Endothelial cell of umbilical vein (primary cell): ENCODE results near the gene WDR77. TPM values are rescaled to one million over a fixed set of nuclear protein-coding genes. Genes with fewer than 3 reads are reported as not detected.

Experiments
- BruUV-seq: library from RNA; stranded (reverse); fragments of 400-500 nt; replicated peaks from 2 replicates; lab custom pipeline; 2021; lab: Mats Ljungman, UMichigan
- CTCF ChIA-PET: fragments of 300-600, 350-600 bp; sonication (Branson Sonifier 250); formaldehyde crosslinking; loops from one replicate; lab custom pipeline; 2021; ENCODE audit warnings: antibody characterized with exemption, inconsistent platforms; lab: Charles Lee
- POLR2A ChIA-PET: fragments of 300-600, 350-600 bp; sonication (Branson Sonifier 250); formaldehyde crosslinking; loops from one replicate; lab custom pipeline; 2021; ENCODE audit warnings: antibody characterized with exemption, inconsistent platforms; lab: Charles Lee
- DNase-seq: peaks from one replicate; pipeline ENCODE4 v3.0.0-alpha.2; 2011; ENCODE audit warnings: low read depth, low spot score
- FAIRE-seq: peaks from 2 replicates; lab custom pipeline; 2011; peaks lifted over from hg19 to GRCh38; lab: Jason Lieb, UNC
- H2AFZ ChIP-seq: 2 replicates; pipeline ENCODE4 v1.6.0; 2012; ENCODE audit warnings: low read depth, low read length, control low read depth, inconsistent platforms
- H3K27ac ChIP-seq: 2 replicates; pipeline ENCODE4 v1.5.1; 2011; ENCODE audit warnings: low read depth, mild to moderate bottlenecking, control low read depth, low read length, moderate library complexity; ENCODE audit not compliant: insufficient read depth
- H3K27me3 ChIP-seq, 2 experiments: 2 replicates each; pipeline versions ENCODE4 v1.6.0 to v1.6.1; 2011; ENCODE audit warnings: low read length in 2 of 2, mixed read lengths in 1 of 2; ENCODE audit not compliant: control insufficient read depth in 2 of 2, insufficient read depth in 2 of 2
- H3K36me3 ChIP-seq, 2 experiments: 2 replicates in 1 of 2; 3 replicates in 1 of 2; pipeline ENCODE4 v1.5.1; 2011; ENCODE audit warnings: low read length in 2 of 2, mild to moderate bottlenecking in 1 of 2, moderate library complexity in 1 of 2; ENCODE audit not compliant: control insufficient read depth in 2 of 2, insufficient read depth in 2 of 2; ENCODE audit errors: extremely low read depth in 1 of 2
- H3K4me1 ChIP-seq: 3 replicates; pipeline ENCODE4 v1.5.1; 2011; ENCODE audit warnings: mild to moderate bottlenecking, low read length; ENCODE audit not compliant: control insufficient read depth, insufficient read depth; ENCODE audit errors: extremely low read depth
- H3K4me2 ChIP-seq: 2 replicates; pipeline ENCODE4 v1.6.1; 2011; ENCODE audit warnings: low read length, control low read depth, mixed read lengths; ENCODE audit not compliant: insufficient read depth
- H3K4me3 ChIP-seq, 3 experiments: fragments of 200-600 bp in 1 of 3; sonication (generic), shearing (Covaris generic) in 1 of 3; replicated peaks in 1 of 3; 2 replicates each; pipeline ENCODE4 v1.5.1; 2011 to 2016; ENCODE audit warnings: control low read depth in 3 of 3, low read length in 3 of 3, mild to moderate bottlenecking in 2 of 3, inconsistent platforms in 1 of 3, low read depth in 1 of 3, moderate library complexity in 1 of 3; ENCODE audit not compliant: insufficient read depth in 1 of 3
- H3K79me2 ChIP-seq: 2 replicates; pipeline ENCODE4 v1.6.0; 2012; ENCODE audit warnings: low read length, inconsistent platforms; ENCODE audit not compliant: control insufficient read depth, insufficient read depth
- H3K9ac ChIP-seq: replicated peaks from 2 replicates; pipeline ENCODE3; 2011; ENCODE audit warnings: low read length, control low read depth; ENCODE audit not compliant: insufficient read depth; ENCODE audit errors: extremely low read depth
- H3K9me1 ChIP-seq: replicated peaks from 3 replicates; pipeline ENCODE4 v1.6.0; 2011; ENCODE audit warnings: mild to moderate bottlenecking, low read length; ENCODE audit not compliant: control insufficient read depth, insufficient read depth; ENCODE audit errors: extremely low read depth
- H3K9me3 ChIP-seq: replicated peaks from 2 replicates; pipeline ENCODE4 v1.5.1; 2012; ENCODE audit warnings: low read length, inconsistent platforms; ENCODE audit not compliant: control insufficient read depth, insufficient read depth
- H4K20me1 ChIP-seq: replicated peaks from 2 replicates; pipeline ENCODE3; 2011; ENCODE audit warnings: mild to moderate bottlenecking, low read length; ENCODE audit not compliant: control insufficient read depth, insufficient read depth; ENCODE audit errors: extremely low read depth
- EZH2 ChIP-seq: IDR thresholded peaks from 2 replicates; pipeline ENCODE4 v1.6.1; 2012; ENCODE audit warnings: borderline replicate concordance, low read depth, mild to moderate bottlenecking, moderate library complexity, low read length, inconsistent platforms; ENCODE audit not compliant: severe bottlenecking
- FOS ChIP-seq: IDR thresholded peaks from 2 replicates; pipeline ENCODE4 v1.6.1; 2011; ENCODE audit warnings: mild to moderate bottlenecking, low read length, moderate library complexity, borderline replicate concordance; ENCODE audit not compliant: insufficient read depth
- GATA2 ChIP-seq: IDR thresholded peaks from 2 replicates; pipeline ENCODE4 v1.7.0; 2011; ENCODE audit warnings: low read depth, mild to moderate bottlenecking, moderate library complexity, mixed read lengths, low read length; ENCODE audit not compliant: insufficient read length, insufficient read depth
- JUN ChIP-seq: IDR thresholded peaks from 2 replicates; pipeline ENCODE4 v1.6.1; 2011; ENCODE audit warnings: borderline replicate concordance, low read depth; ENCODE audit not compliant: insufficient read length, insufficient read depth
- MYC ChIP-seq: IDR thresholded peaks from one replicate; pipeline ENCODE4 v1.6.1; 2011; ENCODE audit warnings: mild to moderate bottlenecking, low read depth, low read length
- POLR2A ChIP-seq: IDR thresholded peaks from 2 replicates; pipeline ENCODE4 v1.6.1; 2012; ENCODE audit warnings: low read depth, mild to moderate bottlenecking, control low read depth, low read length
- POLR2AphosphoS5 ChIP-seq: IDR thresholded peaks from 2 replicates; pipeline ENCODE4 v1.6.1; 2012; ENCODE audit warnings: low read depth, mild to moderate bottlenecking, control low read depth, low read length, moderate library complexity; ENCODE audit not compliant: insufficient read depth
- dilution Hi-C: fragments of 300-500 bp; cut with MboI; formaldehyde crosslinking; loops from one replicate; pipeline ENCODE4 v1.15.0; 2019; ENCODE audit warnings: low sequenced_read_pairs; ENCODE audit not compliant: extremely low pct_ligation_motif_present
- intact Hi-C: fragments of 100-400 bp; cut with micrococcal nuclease; formaldehyde crosslinking; loops from one replicate; pipeline ENCODE4 v1.10.0; 2022
- polyA plus RNA-seq, 4 experiments: library from polyadenylated mRNA; depleted of rRNA in 3 of 4; stranded (reverse) in 3 of 4; unstranded in 1 of 4; fragments of >200 nt; gene quantifications; 2 replicates each; pipeline versions ENCODE4 v1.2.1 to v1.2.3, GENCODE V29; 2011 to 2012; ENCODE audit warnings: missing spikeins in 1 of 4
- total RNA-seq: library from RNA; stranded (reverse); gene quantifications from 2 replicates; pipeline ENCODE4 v1.2.3, GENCODE V29; 2021
- TF ChIP-seq, protein P1 (sequence below): IDR thresholded peaks from 2 replicates; pipeline ENCODE4 v1.6.1; 2011; ENCODE audit not compliant: insufficient read depth, insufficient read length
- TF ChIP-seq, protein P2 (sequence below), 2 donors: IDR thresholded peaks; 1 replicate in 1 of 2; 2 replicates in 1 of 2; pipeline ENCODE4 v1.5.1; 2011; ENCODE audit warnings: low read length in 2 of 2, mild to moderate bottlenecking in 2 of 2, moderate library complexity in 2 of 2, control low read depth in 1 of 2, inconsistent platforms in 1 of 2, low read depth in 1 of 2; ENCODE audit not compliant: insufficient read depth in 1 of 2; ENCODE audit errors: extremely low read depth in 1 of 2

WDR77 gene
- total and polyA plus RNA-seq, 2 donors (not counting 3 experiments of a cell fraction or from before 2014, with no cell fraction given), result 41.3 to 116 TPM

- DNase-seq (no peak), FAIRE-seq (no peak)
- H3K27ac ChIP-seq, result no peak overlapping the region
- no peaks in the 10 kb centered on the region for H3K9me1 ChIP-seq
- peaks cover 14 to 26% of the 10 kb centered on the region in 2 experiments for H3K36me3 ChIP-seq
- no peak overlapping the region for H3K9ac ChIP-seq
- peaks cover 18% of the 10 kb centered on the region for H3K79me2 ChIP-seq
- peaks cover 5% of the 10 kb centered on the region for H3K4me1 ChIP-seq
- no TSS peak for BruUV-seq
- no peak overlapping the region for H2AFZ ChIP-seq
- POLR2A ChIA-PET, result no interaction called here
- no peak overlapping the region for H3K4me2 ChIP-seq
- no peaks in the 10 kb centered on the region for H3K27me3 ChIP-seq
- H3K9me3 ChIP-seq, result no peaks in the 10 kb centered on the region
- no peaks in the 10 kb centered on the region for H4K20me1 ChIP-seq
- no peak for TF ChIP-seq JUN
- TF ChIP-seq, protein P1, sequence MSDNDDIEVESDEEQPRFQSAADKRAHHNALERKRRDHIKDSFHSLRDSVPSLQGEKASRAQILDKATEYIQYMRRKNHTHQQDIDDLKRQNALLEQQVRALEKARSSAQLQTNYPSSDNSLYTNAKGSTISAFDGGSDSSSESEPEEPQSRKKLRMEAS, result no peak
- TF ChIP-seq FOS, result no peak
- no peak for TF ChIP-seq POLR2A
- no peak for TF ChIP-seq EZH2
- no peak for TF ChIP-seq MYC
- no peak for TF ChIP-seq GATA2
- TF ChIP-seq, protein P2, sequence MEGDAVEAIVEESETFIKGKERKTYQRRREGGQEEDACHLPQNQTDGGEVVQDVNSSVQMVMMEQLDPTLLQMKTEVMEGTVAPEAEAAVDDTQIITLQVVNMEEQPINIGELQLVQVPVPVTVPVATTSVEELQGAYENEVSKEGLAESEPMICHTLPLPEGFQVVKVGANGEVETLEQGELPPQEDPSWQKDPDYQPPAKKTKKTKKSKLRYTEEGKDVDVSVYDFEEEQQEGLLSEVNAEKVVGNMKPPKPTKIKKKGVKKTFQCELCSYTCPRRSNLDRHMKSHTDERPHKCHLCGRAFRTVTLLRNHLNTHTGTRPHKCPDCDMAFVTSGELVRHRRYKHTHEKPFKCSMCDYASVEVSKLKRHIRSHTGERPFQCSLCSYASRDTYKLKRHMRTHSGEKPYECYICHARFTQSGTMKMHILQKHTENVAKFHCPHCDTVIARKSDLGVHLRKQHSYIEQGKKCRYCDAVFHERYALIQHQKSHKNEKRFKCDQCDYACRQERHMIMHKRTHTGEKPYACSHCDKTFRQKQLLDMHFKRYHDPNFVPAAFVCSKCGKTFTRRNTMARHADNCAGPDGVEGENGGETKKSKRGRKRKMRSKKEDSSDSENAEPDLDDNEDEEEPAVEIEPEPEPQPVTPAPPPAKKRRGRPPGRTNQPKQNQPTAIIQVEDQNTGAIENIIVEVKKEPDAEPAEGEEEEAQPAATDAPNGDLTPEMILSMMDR (IDR thresholded peaks at IDR 0.05; ENCODE audit: extremely low read depth in 1 of 2, insufficient read depth in 1 of 2, low read depth in 1 of 2, low read length in 2 of 2), result no peak
- TF ChIP-seq POLR2AphosphoS5, result no peak
- CTCF ChIA-PET, result interaction anchor here (1.0 to 1.7 kb wide), 5 partner anchors 10 to 223 kb away, joined by 3 to 5 read pairs (median 5); no protein-coding TSS in a partner anchor
- dilution Hi-C loops (no loop called here), intact Hi-C loops (no loop called here)
- no peak overlapping the region for H3K4me3 ChIP-seq
Measured at GRCh38 chr1:111442457-111442856, 6.6 kb downstream of the WDR77 start.
